ENCODE data around the gene LAMC3.

The LAMC3 gene

DNA sequence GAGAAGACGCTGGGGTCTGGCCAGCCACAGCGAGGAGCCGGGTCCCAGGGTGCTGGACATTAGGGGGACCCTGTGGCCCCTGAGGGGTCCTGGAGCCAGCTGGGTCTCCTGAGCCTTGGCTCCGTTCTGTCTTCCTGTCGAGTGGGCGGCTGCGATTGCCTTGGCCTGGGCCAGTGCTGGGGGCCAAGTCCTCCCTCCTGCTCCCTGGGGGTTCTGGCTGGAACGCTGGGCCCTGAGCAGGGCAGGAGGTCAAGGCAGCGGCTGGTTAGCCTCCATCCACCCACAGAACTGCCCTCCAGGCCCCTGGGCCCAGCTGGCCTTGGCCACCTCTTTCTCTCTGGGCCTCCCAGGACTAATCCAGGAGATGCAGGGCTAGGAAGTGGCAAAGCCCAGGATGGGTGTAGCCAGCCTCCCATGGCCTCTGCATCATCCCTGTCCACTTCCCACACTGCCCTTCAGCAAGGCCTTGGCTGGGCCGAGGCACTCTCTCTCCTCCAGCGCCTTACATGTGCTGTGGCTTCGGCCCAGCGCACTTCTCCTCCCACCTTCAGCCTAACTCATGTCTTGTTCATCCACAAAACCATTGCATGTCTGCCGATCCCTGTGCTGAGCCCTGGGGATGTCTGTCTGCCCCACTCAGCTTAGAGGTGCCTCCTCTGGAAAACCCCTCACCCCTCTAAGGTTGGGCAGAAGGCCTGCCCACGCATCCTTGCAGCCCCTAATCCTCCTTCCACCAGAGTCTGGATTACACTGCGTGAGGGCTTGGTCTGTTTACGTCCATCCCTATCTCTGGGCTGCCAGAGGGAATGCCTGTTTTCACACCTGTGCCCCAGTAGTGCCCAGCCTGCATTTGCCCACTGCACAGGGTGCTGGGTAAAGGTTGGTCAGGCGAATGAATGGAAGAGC lies 5.0 kb downstream of the LAMC3 start:
- Mint-ChIP-seq H3K36me3 (ENCODE audit: insufficient read depth) (no peaks in the 10 kb centered on the region), H3K4me1 (ENCODE audit: low read depth in 2 of 2) (peaks cover 0 to 1% of the 10 kb centered on the region in 2 donors), H3K27me3 (peaks cover 39 to 91% of the 10 kb centered on the region in 2 donors), H3K4me3 (no peak overlapping the region), H3K9me3 (no peaks in the 10 kb centered on the region), H3K27ac (no peak overlapping the region)
- ATAC-seq (replicated peaks) (no peak), DNase-seq (no peak)

DNA sequence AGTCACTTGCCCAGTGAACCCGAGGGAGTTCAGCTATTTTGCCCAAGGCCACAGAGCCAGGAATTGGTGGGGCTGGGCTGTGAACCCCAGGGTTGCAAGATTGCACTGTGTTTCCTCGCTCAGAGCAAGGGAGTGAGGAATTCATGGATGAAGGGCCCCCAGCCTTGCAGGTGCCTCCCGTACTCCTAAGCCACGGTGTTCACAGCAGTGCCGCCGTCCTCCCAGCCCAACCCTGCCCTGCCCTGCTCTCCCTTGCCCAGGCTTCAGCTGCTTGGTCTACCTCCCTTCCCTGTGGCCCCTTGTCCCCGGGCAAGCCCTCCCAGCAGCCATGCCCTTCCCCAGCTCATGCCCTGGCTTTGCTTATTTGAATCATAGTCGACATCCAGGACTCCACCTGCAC lies 6.1 kb downstream of the LAMC3 start:
- Mint-ChIP-seq H3K27me3 (peaks cover 39 to 91% of the 10 kb centered on the region in 2 donors), H3K36me3 (ENCODE audit: insufficient read depth) (no peaks in the 10 kb centered on the region), H3K27ac (no peak overlapping the region), H3K9me3 (no peaks in the 10 kb centered on the region), H3K4me1 (ENCODE audit: low read depth in 2 of 2) (no peaks in the 10 kb centered on the region), H3K4me3 (no peak overlapping the region)
- ATAC-seq (replicated peaks), result no peak
- no peak for DNase-seq

- DNase-seq (no peak), ATAC-seq (replicated peaks) (no peak)
- Mint-ChIP-seq H3K27me3 (peaks cover 36 to 88% of the 10 kb centered on the region in 2 donors), H3K4me1 (ENCODE audit: low read depth in 2 of 2) (no peaks in the 10 kb centered on the region), H3K4me3 (no peak overlapping the region), H3K9me3 (no peaks in the 10 kb centered on the region), H3K36me3 (ENCODE audit: insufficient read depth) (no peaks in the 10 kb centered on the region), H3K27ac (no peak overlapping the region)
These were observed 7.0 kb downstream of the LAMC3 start for GRCh38 chr9:131015876-131016397.

- Mint-ChIP-seq H3K36me3 (ENCODE audit: insufficient read depth) (no peaks in the 10 kb centered on the region), H3K9me3 (no peaks in the 10 kb centered on the region), H3K27ac (no peak overlapping the region), H3K4me1 (ENCODE audit: low read depth in 2 of 2) (no peaks in the 10 kb centered on the region), H3K27me3 (peaks cover 29 to 87% of the 10 kb centered on the region in 2 donors), H3K4me3 (no peak overlapping the region)
- no peak for DNase-seq
- no peak for ATAC-seq (replicated peaks)
These were observed 8.1 kb downstream of the LAMC3 start for GRCh38 chr9:131017067-131017466.

GRCh38 chr9:131018621-131019020 lies 9.6 kb downstream of the LAMC3 start:
- Mint-ChIP-seq H3K9me3 (no peaks in the 10 kb centered on the region), H3K4me3 (no peak overlapping the region), H3K27me3 (peaks cover 31 to 81% of the 10 kb centered on the region in 2 donors), H3K36me3 (ENCODE audit: insufficient read depth) (no peaks in the 10 kb centered on the region), H3K27ac (no peak overlapping the region), H3K4me1 (ENCODE audit: low read depth in 2 of 2) (no peaks in the 10 kb centered on the region)
- no peak for ATAC-seq (replicated peaks)
- DNase-seq, result no peak

- Mint-ChIP-seq H3K9me3 (no peaks in the 10 kb centered on the region), H3K27ac (no peak overlapping the region)
These were observed 10.6 kb downstream of the LAMC3 start for GRCh38 chr9:131019388-131020239.

GRCh38 chr9:131020388-131020787 lies 11.4 kb downstream of the LAMC3 start:
- Mint-ChIP-seq H3K4me1 (ENCODE audit: low read depth in 2 of 2) (no peaks in the 10 kb centered on the region), H3K27ac (no peak overlapping the region), H3K27me3 (peaks cover 35 to 78% of the 10 kb centered on the region in 2 donors), H3K9me3 (no peaks in the 10 kb centered on the region), H3K4me3 (no peak overlapping the region), H3K36me3 (ENCODE audit: insufficient read depth) (no peaks in the 10 kb centered on the region)
- ATAC-seq (replicated peaks) (no peak), DNase-seq (no peak)

More at GRCh38 chr9:131019388-131020239, 10.6 kb downstream of the LAMC3 start:
- Mint-ChIP-seq H3K27me3 (peaks cover 31 to 77% of the 10 kb centered on the region in 2 donors), H3K36me3 (ENCODE audit: insufficient read depth) (no peaks in the 10 kb centered on the region), H3K4me1 (ENCODE audit: low read depth in 2 of 2) (no peaks in the 10 kb centered on the region), H3K4me3 (no peak overlapping the region)
- ATAC-seq (replicated peaks), result no peak
- no peak for DNase-seq

- Mint-ChIP-seq H3K9me3 (no peaks in the 10 kb centered on the region), H3K4me1 (ENCODE audit: low read depth in 2 of 2) (no peaks in the 10 kb centered on the region), H3K27ac (no peak overlapping the region), H3K36me3 (ENCODE audit: insufficient read depth) (no peaks in the 10 kb centered on the region), H3K4me3 (no peak overlapping the region), H3K27me3 (peaks cover 37 to 78% of the 10 kb centered on the region in 2 donors)
- no peak for DNase-seq
- ATAC-seq (replicated peaks), result no peak
These were observed 11.9 kb downstream of the LAMC3 start for GRCh38 chr9:131020862-131021261.

- Mint-ChIP-seq H3K27ac (no peak overlapping the region), H3K4me1 (ENCODE audit: low read depth in 2 of 2) (no peaks in the 10 kb centered on the region), H3K9me3 (no peaks in the 10 kb centered on the region), H3K27me3 (peaks cover 31 to 71% of the 10 kb centered on the region in 2 donors), H3K4me3 (no peak overlapping the region), H3K36me3 (ENCODE audit: insufficient read depth) (no peaks in the 10 kb centered on the region)
- DNase-seq, result no peak
- no peak for ATAC-seq (replicated peaks)
These were observed 12.8 kb downstream of the LAMC3 start for GRCh38 chr9:131021785-131022184.

GRCh38 chr9:131024978-131025868 lies 16.2 kb downstream of the LAMC3 start:
- no peaks in the 10 kb centered on the region for H3K9me3 Mint-ChIP-seq
- H3K27ac Mint-ChIP-seq, result no peak overlapping the region
- ATAC-seq (replicated peaks) (no peak), DNase-seq (no peak)
- H3K36me3 Mint-ChIP-seq (ENCODE audit: insufficient read depth), result no peaks in the 10 kb centered on the region
- no peak overlapping the region for H3K4me3 Mint-ChIP-seq
- H3K27me3 Mint-ChIP-seq, result peaks cover 18 to 49% of the 10 kb centered on the region in 2 donors
- no peaks in the 10 kb centered on the region for H3K4me1 Mint-ChIP-seq (ENCODE audit: low read depth in 2 of 2)

DNA sequence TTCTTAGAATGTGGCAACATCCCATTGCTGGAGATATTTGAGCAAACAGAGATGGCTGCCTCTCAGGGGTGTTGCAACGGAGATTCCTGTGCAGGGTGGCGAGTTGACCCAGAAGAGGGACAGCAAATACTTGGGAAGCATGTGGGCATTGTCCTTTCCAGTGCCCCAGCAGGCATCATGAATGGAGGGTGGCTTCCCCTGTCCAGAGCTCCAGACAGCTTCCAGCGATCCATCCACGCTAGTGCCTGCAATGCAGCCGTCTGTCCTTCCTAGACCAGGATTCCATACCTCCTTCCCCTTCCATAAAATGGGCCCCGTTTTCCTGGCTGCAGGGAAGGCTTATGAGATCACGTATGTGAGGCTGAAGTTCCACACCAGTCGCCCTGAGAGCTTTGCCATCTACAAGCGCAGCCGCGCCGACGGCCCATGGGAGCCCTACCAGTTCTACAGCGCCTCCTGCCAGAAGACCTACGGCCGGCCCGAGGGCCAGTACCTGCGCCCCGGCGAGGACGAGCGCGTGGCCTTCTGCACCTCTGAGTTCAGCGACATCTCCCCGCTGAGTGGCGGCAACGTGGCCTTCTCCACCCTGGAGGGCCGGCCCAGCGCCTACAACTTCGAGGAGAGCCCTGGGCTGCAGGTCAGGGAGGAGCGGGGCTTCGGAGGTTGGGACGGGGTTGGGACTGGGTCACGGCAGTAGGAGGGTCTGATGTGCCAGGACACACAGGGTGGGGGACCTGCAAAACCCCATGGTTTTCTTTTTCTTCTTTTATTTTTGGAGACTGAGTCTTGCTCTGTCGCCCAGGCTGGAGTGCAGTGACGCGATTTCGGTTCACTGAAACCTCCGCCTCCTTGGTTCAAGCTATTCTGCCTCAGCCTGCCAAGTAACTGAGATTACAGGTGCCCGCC lies 17.2 kb downstream of the LAMC3 start:
- ATAC-seq (replicated peaks) (no peak), DNase-seq (no peak)
- H3K27me3 Mint-ChIP-seq, result peaks cover 14 to 42% of the 10 kb centered on the region in 2 donors
- H3K36me3 Mint-ChIP-seq (ENCODE audit: insufficient read depth), result no peaks in the 10 kb centered on the region
- H3K4me3 Mint-ChIP-seq, result no peak overlapping the region
- no peaks in the 10 kb centered on the region for H3K9me3 Mint-ChIP-seq
- H3K27ac Mint-ChIP-seq, result no peak overlapping the region
- H3K4me1 Mint-ChIP-seq (ENCODE audit: low read depth in 2 of 2), result no peaks in the 10 kb centered on the region

All from effector memory CD8-positive, alpha-beta T cell (primary cell).